PC-3 (cell line): ENCODE data around the gene PWWP2B.

Source experiments
- EZH2 ChIP-seq: fragments of 300-600 bp; sonication (generic); IDR thresholded peaks from one replicate; pipeline ENCODE4 v1.6.1; 2017; ENCODE audit warnings: antibody characterized with exemption, mild to moderate bottlenecking, low read length; ENCODE audit not compliant: unreplicated experiment
- EZH2phosphoT487 ChIP-seq: fragments of 300-600 bp; sonication (generic); IDR thresholded peaks from 2 replicates; pipeline ENCODE4 v1.6.1; 2018; ENCODE audit warnings: mild to moderate bottlenecking, antibody characterized with exemption, low read length, borderline replicate concordance
- TF ChIP-seq, protein P1 (sequence below): fragments of 300-600 bp; sonication (generic); conservative IDR thresholded peaks from 2 replicates; pipeline ENCODE4 v1.5.1; 2017; ENCODE audit warnings: antibody characterized with exemption, low read depth, mild to moderate bottlenecking, low read length

DNA sequence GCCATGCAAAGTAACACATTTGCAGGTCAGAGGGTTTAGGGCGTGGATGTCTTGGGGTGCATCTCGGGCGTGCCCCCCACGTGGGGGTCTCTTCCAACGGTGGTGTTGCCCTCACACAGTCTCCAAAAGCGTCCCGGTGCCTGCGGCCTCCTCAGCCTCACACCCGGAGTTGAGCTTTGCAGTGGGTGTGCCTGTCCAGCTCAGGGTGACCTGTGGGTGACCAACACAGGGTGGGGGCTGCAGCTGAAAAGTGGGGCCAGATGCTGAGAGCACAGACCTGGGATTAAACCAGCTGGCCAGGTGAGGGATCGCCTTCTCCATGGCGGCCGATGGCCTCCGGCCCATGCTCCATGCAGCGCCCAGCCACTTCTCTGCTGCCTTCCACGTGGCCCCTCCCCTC is 63.1 kb downstream of the PWWP2B start:
- TF ChIP-seq, protein P1, sequence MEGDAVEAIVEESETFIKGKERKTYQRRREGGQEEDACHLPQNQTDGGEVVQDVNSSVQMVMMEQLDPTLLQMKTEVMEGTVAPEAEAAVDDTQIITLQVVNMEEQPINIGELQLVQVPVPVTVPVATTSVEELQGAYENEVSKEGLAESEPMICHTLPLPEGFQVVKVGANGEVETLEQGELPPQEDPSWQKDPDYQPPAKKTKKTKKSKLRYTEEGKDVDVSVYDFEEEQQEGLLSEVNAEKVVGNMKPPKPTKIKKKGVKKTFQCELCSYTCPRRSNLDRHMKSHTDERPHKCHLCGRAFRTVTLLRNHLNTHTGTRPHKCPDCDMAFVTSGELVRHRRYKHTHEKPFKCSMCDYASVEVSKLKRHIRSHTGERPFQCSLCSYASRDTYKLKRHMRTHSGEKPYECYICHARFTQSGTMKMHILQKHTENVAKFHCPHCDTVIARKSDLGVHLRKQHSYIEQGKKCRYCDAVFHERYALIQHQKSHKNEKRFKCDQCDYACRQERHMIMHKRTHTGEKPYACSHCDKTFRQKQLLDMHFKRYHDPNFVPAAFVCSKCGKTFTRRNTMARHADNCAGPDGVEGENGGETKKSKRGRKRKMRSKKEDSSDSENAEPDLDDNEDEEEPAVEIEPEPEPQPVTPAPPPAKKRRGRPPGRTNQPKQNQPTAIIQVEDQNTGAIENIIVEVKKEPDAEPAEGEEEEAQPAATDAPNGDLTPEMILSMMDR = no peak
- no peak for TF ChIP-seq EZH2
- no peak for TF ChIP-seq EZH2phosphoT487
